HepG2 (cell line): Measurements from ENCODE around the gene VPS4A. TPM values are rescaled to one million over a fixed set of nuclear protein-coding genes. Genes with fewer than 3 reads are reported as not detected.

Source experiments
- ATF1 ChIP-seq: IDR thresholded peaks from 2 replicates; pipeline ENCODE4 v1.6.1; 2016; ENCODE audit warnings: mild to moderate bottlenecking, control low read depth
- BHLHE40 ChIP-seq: IDR thresholded peaks from 2 replicates; pipeline ENCODE4 v1.6.1; 2011; ENCODE audit warnings: low read length, improper control_type of control experiment
- FIP1L1 ChIP-seq: fragments of 200-400 bp; formaldehyde crosslinking; IDR thresholded peaks from 2 replicates; pipeline ENCODE4 v1.6.1; 2018; ENCODE audit warnings: low read depth, mild to moderate bottlenecking, low read length, moderate library complexity, borderline replicate concordance; ENCODE audit not compliant: insufficient read depth
- GABPA ChIP-seq, 2 experiments: IDR thresholded peaks; 2 replicates each; pipeline ENCODE4 v1.6.1; 2011 to 2016; ENCODE audit warnings: low read depth in 2 of 2, low read length in 1 of 2, missing biosample characterization in 1 of 2, missing genetic modification characterization in 1 of 2
- HDAC2 ChIP-seq: sonication (generic); formaldehyde crosslinking; IDR thresholded peaks from 2 replicates; pipeline ENCODE4 v1.4.0; 2020; ENCODE audit warnings: missing genetic modification reagents
- HMG20A ChIP-seq: IDR thresholded peaks from 2 replicates; pipeline ENCODE4 v1.6.1; 2016; ENCODE audit warnings: borderline replicate concordance
- JUN ChIP-seq: sonication (generic); formaldehyde crosslinking; IDR thresholded peaks from 2 replicates; pipeline ENCODE4 v1.4.0; 2020; ENCODE audit warnings: mild to moderate bottlenecking, missing genetic modification reagents
- MATR3 ChIP-seq: sonication (generic); formaldehyde crosslinking; IDR thresholded peaks from 2 replicates; pipeline ENCODE4 v1.4.0; 2020; ENCODE audit warnings: missing genetic modification reagents
- NFKB2 ChIP-seq: sonication (generic); formaldehyde crosslinking; IDR thresholded peaks from 2 replicates; pipeline ENCODE4 v1.4.0; 2020; ENCODE audit warnings: missing genetic modification reagents, borderline replicate concordance
- POLR2A ChIP-seq, 2 experiments: IDR thresholded peaks; 2 replicates each; pipeline ENCODE4 v1.6.1; 2011; ENCODE audit warnings: low read depth in 2 of 2, low read length in 2 of 2, mild to moderate bottlenecking in 1 of 2, moderate library complexity in 1 of 2; ENCODE audit not compliant: insufficient read depth in 1 of 2
- SNAI1 ChIP-seq: sonication (generic); formaldehyde crosslinking; IDR thresholded peaks from 2 replicates; pipeline ENCODE4 v1.5.0; 2020; ENCODE audit warnings: mild to moderate bottlenecking, missing genetic modification reagents, borderline replicate concordance
- SOX5 ChIP-seq: IDR thresholded peaks from 2 replicates; pipeline ENCODE4 v1.6.1; 2016; ENCODE audit warnings: borderline replicate concordance
- TBP ChIP-seq: sonication (generic); formaldehyde crosslinking; IDR thresholded peaks from 2 replicates; pipeline ENCODE4 v1.5.0; 2020; ENCODE audit warnings: missing genetic modification reagents
- TIGD3 ChIP-seq: sonication (generic); formaldehyde crosslinking; IDR thresholded peaks from 2 replicates; pipeline ENCODE4 v1.5.1; 2020; ENCODE audit warnings: mild to moderate bottlenecking, missing genetic modification reagents, borderline replicate concordance
- UBTF ChIP-seq: sonication (generic); formaldehyde crosslinking; IDR thresholded peaks from 2 replicates; pipeline ENCODE4 v1.4.0; 2020; ENCODE audit warnings: mild to moderate bottlenecking, missing genetic modification reagents
- ZBED4 ChIP-seq: sonication (generic); formaldehyde crosslinking; IDR thresholded peaks from 2 replicates; pipeline ENCODE4 v1.4.0; 2020; ENCODE audit warnings: missing genetic modification reagents, borderline replicate concordance
- ZFAT ChIP-seq: sonication (generic); formaldehyde crosslinking; conservative IDR thresholded peaks from 2 replicates; pipeline ENCODE4 v1.8.1; 2023; ENCODE audit warnings: missing genetic modification reagents, inconsistent platforms
- ZNF12 ChIP-seq: sonication (generic); formaldehyde crosslinking; IDR thresholded peaks from 2 replicates; pipeline ENCODE4 v1.5.0; 2020; ENCODE audit warnings: missing genetic modification reagents
- ZNF275 ChIP-seq: sonication (generic); formaldehyde crosslinking; IDR thresholded peaks from 2 replicates; pipeline ENCODE4 v1.8.0; 2022; ENCODE audit warnings: missing genetic modification reagents, mild to moderate bottlenecking, inconsistent platforms, borderline replicate concordance
- ZNF430 ChIP-seq: sonication (generic); formaldehyde crosslinking; IDR thresholded peaks from 2 replicates; pipeline ENCODE4 v1.9.0; 2021; ENCODE audit warnings: mild to moderate bottlenecking, missing genetic modification reagents
- ZNF772 ChIP-seq: sonication (generic); formaldehyde crosslinking; IDR thresholded peaks from 2 replicates; pipeline ENCODE4 v1.5.0; 2020; ENCODE audit warnings: mild to moderate bottlenecking, missing genetic modification reagents
- polyA plus RNA-seq, 8 experiments: library from polyadenylated mRNA; depleted of rRNA in 3 of 8; stranded (reverse) in 7 of 8; unstranded in 1 of 8; fragments of >200 nt; fragmentation: Illumina TruSeq in 4 of 8; extraction: Trizol in 4 of 8; gene quantifications; 2 replicates each; pipeline versions ENCODE4 v1.2.1 to v1.2.3, GENCODE V29; 2011 to 2016; ENCODE audit warnings: low read depth in 4 of 8, missing spikeins in 1 of 8, mixed read lengths in 1 of 8; ENCODE audit not compliant: insufficient read depth in 1 of 8
- total RNA-seq, 5 experiments: library from RNA; depleted of rRNA; stranded (reverse); fragments of >200 nt; fragmentation: Illumina TruSeq; extraction: Trizol; gene quantifications; 2 replicates each; pipeline ENCODE4 v1.2.3, GENCODE V29; 2016; ENCODE audit warnings: low read depth in 1 of 5

VPS4A gene
- total and polyA plus RNA-seq, 2 of the 13 experiments (the other 11 are each of a cell fraction or from before 2014, with no cell fraction given): 13.2 to 27.9 TPM

GRCh38 chr16:69339289-69340094, 28.3 kb downstream of the VPS4A start, which contains the start of the genes COG8 and NIP7 (continued):
- TF ChIP-seq MATR3 (CRISPR knock-in tag) (0 out of 2 replicates have a peak, but pooled peaks have one; percentile 84), HMG20A (peak; percentile 1; the same call in 1 of the 2 replicates), UBTF (CRISPR knock-in tag) (peak; percentile 96), HDAC2 (CRISPR knock-in tag) (peak; percentile 77), TIGD3 (CRISPR knock-in tag) (no peak), ZNF275 (peak; percentile 87), SOX5 (CRISPR knock-in tag) (peak; percentile 68; the same call in 1 of the 2 replicates), TBP (CRISPR knock-in tag) (0 out of 2 replicates have a peak, but pooled peaks have one; percentile 30), GABPA (IDR thresholded peaks at IDR 0.05; ENCODE audit: low read depth, low read length) (peak; percentile 89), GABPA (CRISPR knock-in tag; IDR thresholded peaks at IDR 0.05; ENCODE audit: low read depth) (peak; percentile 98), ZFAT (CRISPR knock-in tag) (0 out of 2 replicates have a peak, but pooled peaks have one; percentile 76), NFKB2 (CRISPR knock-in tag) (peak; percentile 82; the same call in 1 of the 2 replicates), ZNF12 (CRISPR knock-in tag) (peak; percentile 83; the same call in 1 of the 2 replicates), FIP1L1 (no peak), ZNF772 (CRISPR knock-in tag) (peak; percentile 82), JUN (no peak; the same call in 1 of the 2 replicates), SNAI1 (CRISPR knock-in tag) (peak; percentile 96; the same call in 1 of the 2 replicates), ZBED4 (CRISPR knock-in tag) (peak; percentile 47; the same call in 1 of the 2 replicates), POLR2A (IDR thresholded peaks at IDR 0.05; ENCODE audit: insufficient read depth in 1 of 2, low read depth in 2 of 2, low read length in 2 of 2) (peak; percentile 91 to 93), BHLHE40 (peak; percentile 24), ATF1 (CRISPR knock-in tag) (peak; percentile 87), ZNF430 (peak; percentile 98)
